Epithelial cell of umbilical artery (primary cell): ENCODE measurements around the gene SLC9A9. TPM values are rescaled to one million over a fixed set of nuclear protein-coding genes. Genes with fewer than 3 reads are reported as not detected.

ENCODE experiments used
- total RNA-seq: library from RNA; depleted of rRNA; stranded (reverse); fragments of >200 nt; gene quantifications from 2 replicates; pipeline ENCODE4 v1.2.3, GENCODE V29; 2014

Gene SLC9A9
- total RNA-seq: 1.3 and 2.3 TPM in 2 replicates

GRCh38 chr3:143847787-143848631 is at the start of gene SLC9A9:
SLC9A9 (minus strand) TSS chr3:143848468; CDS start chr3:143848322, 146 bp downstream.

Other genes starting within 250 kb of the SLC9A9 start
- gene DIPK2A, start 123.4 kb upstream of the SLC9A9 start, total RNA-seq: 55.0 and 67.9 TPM in 2 replicates